Fibroblast of the conjunctiva (primary cell): ENCODE results near the gene TOGARAM2.
A peak's percentile ranks its signal among the peaks of the same experiment; 100 is the strongest.

Experiments used
- DNase-seq: peaks from one replicate; pipeline ENCODE4 v3.0.0-alpha.2; 2010; ENCODE audit warnings: low read depth

TOGARAM2 gene

GRCh38 chr2:28981016-28981441, at the start of gene TOGARAM2:
TOGARAM2 (plus strand) TSS chr2:28981298; CDS start chr2:28994835, 13,537 bp downstream.
- no peak for DNase-seq

DNA sequence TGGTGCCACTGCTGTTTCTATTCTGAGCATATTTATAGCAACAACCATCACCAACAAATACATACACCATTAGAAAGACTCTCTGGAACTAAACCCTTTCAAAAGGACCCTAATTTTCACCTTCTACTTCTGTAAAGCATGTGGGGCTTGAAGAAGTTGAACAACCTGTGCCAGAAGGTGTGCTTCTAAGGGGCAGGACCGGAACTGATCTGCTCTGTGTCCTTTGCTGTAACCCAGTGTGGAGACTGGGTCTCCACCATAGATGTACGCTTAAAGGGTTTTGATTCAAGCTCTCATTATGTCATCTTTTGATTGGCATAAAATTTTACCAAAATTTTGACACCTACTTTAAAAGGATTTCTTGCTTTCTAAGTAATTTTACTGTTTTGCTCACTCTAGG, 46.3 kb upstream of the TOGARAM2 start:
- no peak for DNase-seq

DNA sequence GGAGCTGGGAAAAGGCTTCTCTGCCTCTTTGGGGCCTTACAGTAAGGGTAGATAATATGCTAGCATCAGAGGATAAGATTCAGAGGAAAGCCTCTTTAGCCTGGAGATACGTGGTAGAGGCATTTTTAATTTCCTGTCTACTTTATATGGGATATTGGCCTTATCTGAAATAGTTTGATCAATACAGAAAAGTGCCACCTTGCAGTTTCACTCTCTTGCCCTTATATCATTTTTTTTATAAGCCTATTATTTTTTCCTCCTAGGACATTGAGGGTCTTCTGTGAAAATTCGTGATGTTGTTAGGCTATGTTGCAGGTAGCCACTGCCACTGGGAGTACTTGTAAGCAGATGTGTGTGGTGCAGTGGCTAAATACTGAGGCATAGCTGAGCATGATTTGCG, 40.1 kb upstream of the TOGARAM2 start:
- DNase-seq, result no peak

DNA sequence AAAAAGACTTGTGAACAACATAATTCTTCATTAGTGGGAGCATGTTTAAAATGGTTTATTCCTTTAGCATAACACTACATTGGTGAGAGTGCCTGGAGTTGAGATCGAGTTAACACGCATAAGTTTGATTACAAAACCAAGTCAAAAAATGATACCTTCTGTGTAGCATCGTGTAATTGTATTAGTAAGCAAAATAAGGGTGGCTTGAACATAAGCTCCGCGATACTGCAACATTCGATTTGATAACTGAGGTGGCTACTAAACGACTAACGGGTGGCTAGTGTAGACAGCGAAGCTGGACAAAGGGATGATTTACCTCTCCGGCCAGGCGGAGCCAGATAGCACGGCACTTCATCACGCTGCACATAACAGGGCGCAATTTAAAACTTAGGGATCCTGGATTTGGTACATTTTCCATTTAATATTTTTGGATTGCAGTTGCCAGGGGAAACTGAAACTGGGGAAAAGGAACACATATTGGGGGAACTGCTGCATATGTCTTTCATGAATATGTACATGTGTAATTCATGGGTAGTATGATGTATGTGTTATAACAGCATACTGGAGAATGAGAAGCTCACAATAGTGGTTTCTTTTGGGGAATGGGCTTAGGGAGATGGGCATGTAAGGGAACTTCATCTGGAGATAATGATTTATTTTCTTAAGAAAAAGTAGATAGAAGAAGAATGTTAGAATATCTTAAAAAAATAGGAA, 36.4 kb upstream of the TOGARAM2 start:
- DNase-seq, result no peak

DNA sequence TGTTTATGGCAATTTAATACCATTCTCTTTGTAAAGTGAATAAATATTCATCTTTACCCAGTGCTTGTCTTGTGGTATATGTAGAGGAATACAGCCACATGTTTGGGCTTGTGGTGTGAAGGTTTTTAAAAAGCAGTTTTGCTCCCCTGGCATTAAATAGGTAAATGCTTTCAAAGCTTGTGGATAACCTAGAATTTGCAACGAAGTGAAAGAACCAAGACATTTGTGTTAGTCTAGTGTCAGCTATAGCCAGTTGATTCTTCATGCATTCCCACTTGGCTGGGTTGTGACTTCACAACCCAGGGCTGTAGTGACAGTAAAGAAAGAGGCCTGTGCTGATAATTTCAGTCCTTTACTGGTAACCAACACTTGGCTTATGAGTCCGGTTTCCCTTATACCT, 32.9 kb upstream of the TOGARAM2 start:
- no peak for DNase-seq

DNA sequence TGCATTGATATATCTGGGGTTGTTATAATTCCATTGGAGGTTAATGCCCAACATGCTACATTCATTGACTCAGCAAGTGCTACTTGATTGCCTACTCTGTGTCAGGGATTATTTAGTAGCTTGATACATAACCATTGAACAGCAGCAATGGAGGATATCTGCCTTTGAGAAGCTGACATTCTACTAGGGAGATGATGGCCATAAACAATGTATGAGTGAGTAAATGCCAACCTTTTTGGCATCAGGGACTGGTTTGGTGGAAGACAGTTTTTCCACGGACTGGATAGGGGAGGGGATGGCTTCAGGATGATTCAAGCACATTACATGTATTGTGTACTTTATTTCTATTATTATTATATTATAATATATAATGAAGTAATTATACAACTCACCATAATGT, 31.9 kb upstream of the TOGARAM2 start:
- no peak for DNase-seq

GRCh38 chr2:28949617-28950305, 31.3 kb upstream of the TOGARAM2 start:
- DNase-seq, result no peak

GRCh38 chr2:28950941-28951630, 30.0 kb upstream of the TOGARAM2 start:
- no peak for DNase-seq

DNA sequence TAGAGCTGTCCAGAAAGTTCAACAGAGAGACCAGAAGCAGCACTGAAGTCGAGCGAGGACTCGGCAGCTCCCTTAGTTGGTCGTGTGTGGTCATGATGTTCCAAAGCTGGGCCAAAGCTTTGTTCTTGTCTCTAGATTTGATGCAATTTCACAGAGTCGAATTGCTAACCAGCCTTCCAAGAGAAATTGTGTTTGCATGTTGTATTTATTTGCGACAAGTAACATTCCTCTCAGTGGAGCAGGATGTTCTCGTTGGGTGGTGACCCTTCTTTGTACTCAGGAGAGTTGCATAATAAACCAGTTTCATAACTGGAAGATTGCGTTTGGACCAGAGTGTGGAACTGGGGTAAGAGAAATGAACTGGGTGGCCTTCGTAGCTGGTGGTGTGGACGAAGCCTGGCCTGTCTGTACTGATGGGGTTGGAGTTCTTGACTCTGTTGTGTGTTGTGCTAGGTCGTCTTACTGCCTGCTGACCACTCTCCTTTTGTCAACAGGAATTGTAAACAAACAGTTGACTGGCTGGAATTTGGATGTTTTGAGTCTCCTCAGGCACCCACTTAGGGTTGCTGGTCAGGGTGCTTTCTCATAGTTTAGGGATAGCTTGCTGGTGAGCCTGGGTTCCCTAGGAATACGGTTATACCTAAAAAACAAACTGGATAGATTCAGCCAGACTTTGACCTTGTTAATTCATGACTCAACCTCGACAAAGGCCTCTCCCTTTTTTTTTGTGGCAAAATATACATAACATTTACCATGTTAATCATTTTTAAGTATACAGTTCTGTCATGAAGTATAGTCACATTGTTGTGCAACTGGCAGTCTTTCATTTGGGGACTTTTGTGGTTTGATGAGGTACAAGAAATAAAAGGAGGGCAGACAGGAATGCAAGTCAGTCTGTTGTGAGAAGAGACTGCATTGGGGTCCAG, 28.9 kb upstream of the TOGARAM2 start:
- DNase-seq, result peak; percentile 75

DNA sequence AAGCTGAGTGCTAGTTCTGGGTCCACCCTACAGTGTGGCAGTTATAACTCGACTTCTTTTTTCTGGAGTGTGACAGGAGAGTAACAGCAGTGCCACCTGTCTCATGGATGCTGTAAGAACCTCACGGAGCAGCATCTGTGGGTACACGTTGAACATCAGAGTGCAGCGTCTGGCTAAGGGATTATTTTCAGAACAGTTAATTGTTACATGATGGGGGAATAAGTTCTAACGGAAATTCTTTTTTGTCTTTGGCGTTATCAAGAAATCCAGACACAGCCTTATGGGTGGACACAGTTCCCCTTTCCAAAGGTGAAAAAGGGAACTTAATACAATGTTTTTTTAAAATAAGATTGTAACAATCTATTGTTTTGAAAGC, 28.3 kb upstream of the TOGARAM2 start:
- peak; percentile 31 for DNase-seq

- DNase-seq, result no peak
These were observed 25.6 kb upstream of the TOGARAM2 start for GRCh38 chr2:28955467-28955866.

DNA sequence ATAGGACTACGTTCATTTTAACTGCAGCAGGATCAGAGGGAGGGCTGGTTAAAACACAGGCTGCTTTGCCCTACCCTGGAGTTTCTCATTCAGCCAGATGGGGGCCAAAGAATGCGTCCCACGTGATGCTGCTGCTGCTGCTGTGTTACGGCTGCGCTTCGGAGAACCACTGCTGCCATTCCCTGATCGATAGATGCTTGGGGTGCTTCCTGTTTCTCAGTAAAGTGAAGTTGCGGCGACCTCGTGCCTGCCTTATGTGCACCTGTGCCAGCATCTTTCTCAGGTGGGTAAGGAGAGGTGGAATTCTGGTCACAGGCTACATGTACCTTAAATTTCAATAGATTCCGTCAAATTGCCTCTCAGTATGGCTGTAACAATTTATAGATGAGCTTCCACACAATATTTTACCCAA, 24.7 kb upstream of the TOGARAM2 start:
- DNase-seq, result no peak

- DNase-seq, result no peak
These were observed 24.2 kb upstream of the TOGARAM2 start for GRCh38 chr2:28956890-28957289.

- peak; percentile 65 for DNase-seq
These were observed 22.4 kb upstream of the TOGARAM2 start for GRCh38 chr2:28958689-28959088.

DNA sequence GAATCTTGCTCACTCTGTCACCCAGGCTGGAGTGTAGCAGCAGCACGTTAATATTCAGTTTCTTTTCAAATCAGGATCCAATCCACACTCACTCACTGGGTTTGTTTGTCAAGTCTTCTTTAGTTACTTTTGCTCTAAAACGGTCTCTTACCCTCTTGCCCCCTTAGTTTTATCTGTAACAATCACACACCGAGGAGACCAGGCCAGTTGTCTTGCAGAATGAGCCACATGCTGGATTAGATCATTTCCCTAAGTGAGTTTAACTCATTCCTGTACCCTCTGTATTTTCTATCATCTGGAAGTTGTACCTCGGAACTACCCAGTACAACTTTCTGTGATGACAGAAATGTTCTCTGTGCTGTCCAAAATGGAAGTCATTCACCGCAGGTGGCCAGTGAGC, 20.7 kb upstream of the TOGARAM2 start:
- no peak for DNase-seq

- DNase-seq, result no peak
These were observed 18.6 kb upstream of the TOGARAM2 start for GRCh38 chr2:28962505-28962904.

- no peak for DNase-seq
These were observed 10.5 kb upstream of the TOGARAM2 start for GRCh38 chr2:28970464-28971160.

GRCh38 chr2:28972778-28973335, 8.2 kb upstream of the TOGARAM2 start:
- DNase-seq, result no peak

- no peak for DNase-seq
These were observed 6.8 kb upstream of the TOGARAM2 start for GRCh38 chr2:28974252-28974651.

DNA sequence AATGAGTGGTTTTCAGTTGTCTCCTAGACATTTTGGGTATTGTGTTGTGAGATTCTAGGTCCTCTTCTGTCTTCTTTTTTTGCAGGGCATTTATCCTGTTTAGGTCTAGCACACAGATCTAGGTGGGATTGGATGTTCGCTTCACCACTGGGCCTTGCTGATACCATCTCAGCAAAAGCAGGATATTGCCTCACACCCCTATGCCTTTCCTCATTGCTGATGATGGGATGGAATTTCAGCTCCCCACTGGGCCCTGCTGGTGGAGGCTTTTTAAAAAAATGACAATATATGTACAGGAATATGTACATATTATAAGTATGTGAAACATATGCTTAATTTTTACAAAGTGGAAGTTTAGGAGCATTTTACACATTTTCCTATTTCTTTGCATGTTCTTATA, 5.4 kb upstream of the TOGARAM2 start:
- DNase-seq, result no peak

GRCh38 chr2:28976584-28976983, 4.5 kb upstream of the TOGARAM2 start:
- no peak for DNase-seq
